ENCODE results near the gene PDGFA.
A peak's percentile ranks its signal among the peaks of the same experiment; 100 is the strongest.

The PDGFA gene

DNA sequence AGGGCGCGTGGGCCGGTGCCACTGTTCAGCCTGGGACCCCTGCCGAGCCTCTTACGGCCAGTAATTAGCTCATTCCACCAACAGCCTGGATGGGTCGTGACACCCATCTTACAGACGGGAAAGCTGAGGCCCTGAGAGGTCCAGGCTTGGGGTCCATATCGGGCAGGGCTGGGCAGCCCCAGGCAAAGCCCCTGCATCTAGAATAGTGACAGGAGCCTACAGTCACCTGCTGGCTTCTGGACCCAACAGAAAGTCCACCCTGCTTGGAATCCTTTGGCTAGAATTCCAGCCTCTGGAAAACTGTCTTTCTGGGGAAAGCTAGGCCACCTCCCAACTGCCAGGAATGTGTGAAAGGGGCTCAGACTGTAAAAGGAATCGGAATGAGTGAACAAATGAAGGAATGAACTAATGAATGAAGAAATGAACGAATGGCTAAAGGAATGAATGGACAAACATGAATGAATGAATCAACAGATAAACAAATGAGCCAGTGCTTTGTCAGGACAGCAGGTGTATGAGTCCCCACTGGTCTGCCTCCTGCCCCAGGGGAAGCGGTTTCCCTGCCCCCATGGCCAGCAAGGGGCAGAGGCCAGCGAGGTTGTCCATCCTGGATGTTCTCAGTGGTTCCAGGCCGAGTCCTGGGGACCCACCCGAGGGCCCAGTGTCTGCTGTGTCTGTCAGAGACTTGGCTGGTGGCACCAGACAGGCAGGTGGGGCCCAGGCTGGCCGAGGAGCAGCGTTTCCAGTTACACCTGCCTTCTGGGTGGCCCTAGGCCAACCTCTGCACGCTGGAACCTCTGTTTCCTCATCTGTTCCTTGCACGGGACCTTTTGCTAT is 24.1 kb upstream of the PDGFA start:
- TF ChIP-seq, protein P1, sequence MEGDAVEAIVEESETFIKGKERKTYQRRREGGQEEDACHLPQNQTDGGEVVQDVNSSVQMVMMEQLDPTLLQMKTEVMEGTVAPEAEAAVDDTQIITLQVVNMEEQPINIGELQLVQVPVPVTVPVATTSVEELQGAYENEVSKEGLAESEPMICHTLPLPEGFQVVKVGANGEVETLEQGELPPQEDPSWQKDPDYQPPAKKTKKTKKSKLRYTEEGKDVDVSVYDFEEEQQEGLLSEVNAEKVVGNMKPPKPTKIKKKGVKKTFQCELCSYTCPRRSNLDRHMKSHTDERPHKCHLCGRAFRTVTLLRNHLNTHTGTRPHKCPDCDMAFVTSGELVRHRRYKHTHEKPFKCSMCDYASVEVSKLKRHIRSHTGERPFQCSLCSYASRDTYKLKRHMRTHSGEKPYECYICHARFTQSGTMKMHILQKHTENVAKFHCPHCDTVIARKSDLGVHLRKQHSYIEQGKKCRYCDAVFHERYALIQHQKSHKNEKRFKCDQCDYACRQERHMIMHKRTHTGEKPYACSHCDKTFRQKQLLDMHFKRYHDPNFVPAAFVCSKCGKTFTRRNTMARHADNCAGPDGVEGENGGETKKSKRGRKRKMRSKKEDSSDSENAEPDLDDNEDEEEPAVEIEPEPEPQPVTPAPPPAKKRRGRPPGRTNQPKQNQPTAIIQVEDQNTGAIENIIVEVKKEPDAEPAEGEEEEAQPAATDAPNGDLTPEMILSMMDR (IDR thresholded peaks at IDR 0.05) = no peak
- no peak for DNase-seq (ENCODE audit: low spot score)
- Histone ChIP-seq H3K4me3 (no peak overlapping the region), H3K27ac (peak overlapping the region; percentile 78 to 92)

DNA sequence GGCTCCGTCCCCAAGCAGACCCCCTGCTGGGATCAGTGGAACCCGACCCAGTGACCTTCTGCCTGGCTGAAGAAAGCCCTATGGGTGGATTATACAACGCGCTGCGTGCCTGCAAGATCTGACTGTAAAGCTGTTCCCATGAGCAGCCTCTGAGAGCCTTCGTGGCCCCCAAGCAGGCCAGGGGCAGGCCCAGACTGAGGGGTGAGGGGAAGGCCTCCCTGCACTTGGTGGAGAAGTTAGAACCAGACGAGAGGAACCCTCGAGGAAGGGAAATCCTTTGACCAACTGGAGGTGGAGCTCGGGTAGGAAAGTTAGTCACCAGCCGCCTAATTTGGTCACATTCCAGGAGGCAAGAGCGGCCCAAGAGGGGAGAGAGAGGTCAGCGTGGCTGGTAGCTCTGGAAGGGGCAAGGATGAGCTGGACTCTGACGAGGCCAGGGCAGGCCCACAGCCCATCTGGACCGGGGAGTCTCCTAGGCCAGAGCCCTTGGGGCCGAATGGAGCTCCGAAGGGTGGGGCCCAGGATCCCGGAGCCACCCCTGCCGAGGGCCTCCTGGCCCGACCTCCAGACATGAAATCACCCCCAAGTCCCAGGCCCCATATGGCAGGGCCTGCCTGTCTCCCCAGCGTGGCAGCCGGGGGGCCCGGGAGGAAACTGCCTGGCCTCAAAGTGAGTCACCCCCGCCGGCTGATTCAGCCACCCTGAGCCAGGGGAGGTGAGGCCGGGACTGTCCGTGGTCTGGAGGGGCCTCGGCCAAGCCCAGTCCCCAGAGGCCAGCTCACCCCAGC is 23.3 kb upstream of the PDGFA start:
- peak; percentile 90 for DNase-seq (ENCODE audit: low spot score)
- Histone ChIP-seq H3K27ac (peak overlapping the region; percentile 78 to 92), H3K4me3 (no peak overlapping the region)
- TF ChIP-seq, protein P1 (IDR thresholded peaks at IDR 0.05) = no peak

DNA sequence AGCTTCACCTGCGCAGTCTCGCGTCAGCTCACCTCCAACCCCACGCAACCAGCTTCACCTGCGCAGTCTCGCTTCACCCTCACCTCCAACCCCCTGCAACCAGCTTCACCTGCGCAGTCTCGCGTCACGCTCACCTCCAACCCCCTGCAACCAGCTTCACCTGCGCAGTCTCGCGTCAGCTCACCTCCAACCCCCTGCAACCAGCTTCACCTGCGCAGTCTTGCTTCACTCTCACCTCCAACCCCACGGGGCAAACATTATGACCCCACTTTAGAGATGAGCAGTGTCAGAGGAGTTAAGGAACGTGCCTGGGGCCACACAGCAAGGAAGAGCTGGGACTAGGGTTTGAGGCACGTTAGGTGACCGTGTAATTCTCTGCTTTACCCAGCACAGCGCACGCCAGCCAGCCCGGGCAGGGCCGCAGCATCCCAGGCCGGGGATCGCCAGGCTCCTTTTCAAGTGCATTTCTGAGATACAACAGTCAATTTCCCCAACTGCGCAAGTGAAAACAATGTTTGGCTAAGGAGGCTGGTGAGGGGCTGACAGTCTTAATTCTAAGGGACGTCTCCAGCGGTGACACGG is 22.6 kb upstream of the PDGFA start:
- TF ChIP-seq, protein P1 (IDR thresholded peaks at IDR 0.05) = no peak
- Histone ChIP-seq H3K27ac (peak overlapping the region; percentile 78 to 92), H3K4me3 (no peak overlapping the region)
- no peak for DNase-seq (ENCODE audit: low spot score)

DNA sequence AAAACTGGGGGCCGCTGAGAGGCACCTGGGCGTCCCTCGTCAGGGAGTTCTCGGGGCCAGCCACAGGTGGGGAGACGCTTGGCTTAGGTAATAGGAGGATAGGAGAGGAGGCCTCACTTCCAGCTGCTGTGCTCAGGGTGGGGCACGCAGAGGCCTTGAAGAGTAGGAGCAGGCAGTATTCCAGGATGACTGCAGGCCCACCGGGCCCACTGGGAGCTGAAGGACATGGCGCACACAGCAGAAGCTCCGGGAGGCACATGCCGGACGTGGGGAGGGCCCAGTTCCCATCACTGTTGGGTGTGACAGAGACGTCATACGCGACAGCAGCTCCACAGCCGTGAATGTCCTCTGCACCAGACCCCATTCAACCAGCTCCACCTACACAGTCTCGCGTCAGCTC is 22.0 kb upstream of the PDGFA start:
- no peak for DNase-seq (ENCODE audit: low spot score)
- no peak overlapping the region for H3K4me3 ChIP-seq
- peak overlapping the region in 1 of 2 donors; percentile 92 for H3K27ac ChIP-seq
- TF ChIP-seq, protein P1 (IDR thresholded peaks at IDR 0.05) = no peak

DNA sequence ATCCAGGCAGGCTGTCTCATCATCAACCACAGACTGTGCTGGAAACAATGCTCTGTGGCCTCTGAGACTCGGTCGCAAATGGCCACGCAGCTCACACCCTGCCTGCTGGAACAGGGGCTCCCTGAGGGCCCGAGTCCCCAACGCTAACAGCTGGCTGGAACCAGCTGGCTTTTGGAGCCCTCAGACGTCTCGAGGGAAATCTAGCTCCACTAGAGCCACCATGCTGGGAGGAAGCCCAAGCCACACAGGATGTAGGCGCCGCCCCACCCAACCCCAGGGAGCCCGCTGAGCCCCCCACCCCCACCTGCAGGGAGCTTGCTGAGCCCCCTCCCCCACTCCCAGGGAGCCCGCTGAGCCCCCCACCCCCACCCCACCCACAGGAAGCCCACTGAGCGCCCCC is 21.4 kb upstream of the PDGFA start:
- Histone ChIP-seq H3K27ac (no peak overlapping the region), H3K4me3 (no peak overlapping the region)
- DNase-seq (ENCODE audit: low spot score) = no peak
- TF ChIP-seq, protein P1 (IDR thresholded peaks at IDR 0.05) = no peak

DNA sequence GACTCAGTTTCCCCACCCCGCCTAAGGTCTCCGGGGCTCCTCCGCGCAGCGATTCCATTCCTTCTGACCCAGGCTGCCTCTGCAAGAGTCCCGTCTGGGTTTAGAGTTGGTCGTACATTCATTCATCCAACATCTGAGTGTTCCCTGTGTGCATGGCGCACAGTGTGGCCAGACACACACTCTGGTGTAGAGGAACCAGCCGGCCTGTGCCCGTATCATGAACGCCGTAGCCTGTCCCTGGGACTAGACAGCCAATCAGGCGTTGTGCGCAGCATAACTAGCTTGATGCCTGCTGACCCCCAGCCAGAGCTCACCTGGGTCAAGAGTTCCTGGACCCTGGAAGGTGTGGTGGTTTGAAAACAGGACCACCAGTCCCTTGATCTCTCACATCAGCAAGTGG is 20.9 kb upstream of the PDGFA start:
- H3K27ac ChIP-seq = peak overlapping the region in 1 of 2 donors; percentile 85
- TF ChIP-seq, protein P1 (IDR thresholded peaks at IDR 0.05) = no peak
- H3K4me3 ChIP-seq = no peak overlapping the region
- no peak for DNase-seq (ENCODE audit: low spot score)
